Muscle of leg (tissue), 11 donors: ENCODE results near the gene TBC1D2. TPM values are rescaled to one million over a fixed set of nuclear protein-coding genes. Genes with fewer than 3 reads are reported as not detected.

Experiments used
- DNase-seq: peaks from one replicate; pipeline ENCODE4 v3.0.0; 2013
- H3K27ac ChIP-seq: one replicate; pipeline ENCODE4 v1.5.1; 2013; ENCODE audit warnings: mild to moderate bottlenecking, low read length, control low read depth
- H3K27me3 ChIP-seq: one replicate; pipeline ENCODE4 v1.6.1; 2013; ENCODE audit warnings: low read length; ENCODE audit not compliant: control insufficient read depth, insufficient read depth
- H3K36me3 ChIP-seq: one replicate; pipeline ENCODE4 v1.6.1; 2013; ENCODE audit warnings: low read length; ENCODE audit not compliant: control insufficient read depth, insufficient read depth
- H3K4me1 ChIP-seq: one replicate; pipeline ENCODE4 v1.6.1; 2013; ENCODE audit warnings: low read length; ENCODE audit not compliant: control insufficient read depth, insufficient read depth
- H3K4me3 ChIP-seq: one replicate; pipeline ENCODE4 v1.5.1; 2013; ENCODE audit warnings: low read length, control low read depth
- H3K9me3 ChIP-seq: replicated peaks from 2 replicates; pipeline ENCODE4 v1.6.1; 2013; ENCODE audit warnings: low read depth, low read length; ENCODE audit not compliant: control insufficient read depth
- WGBS: methylation state at CpG from one replicate; pipeline ENCODE4 v1.1.5; 2013; ENCODE audit warnings: missing lambda C conversion rate; ENCODE audit not compliant: insufficient coverage; 5-methylcytosine and 5-hydroxymethylcytosine counted together
- polyA plus RNA-seq, 8 donors: library from polyadenylated mRNA; unstranded; fragments of 120-200 nt; gene quantifications; one replicate each; pipeline versions ENCODE4 v1.2.1 to v1.2.3, GENCODE V29; 2013; ENCODE audit warnings: inconsistent platforms in 1 of 8, low replicate concordance in 1 of 8; ENCODE audit not compliant: insufficient read length in 8 of 8, insufficient read depth in 1 of 8
- total RNA-seq: library from RNA; stranded (reverse); fragments of 120-200 nt; gene quantifications from one replicate; pipeline ENCODE4 v1.2.4, GENCODE V29; 2013

Gene TBC1D2
- total and polyA plus RNA-seq, 9 donors, result 1.0 to 5.0 (median 2.0) TPM

DNA sequence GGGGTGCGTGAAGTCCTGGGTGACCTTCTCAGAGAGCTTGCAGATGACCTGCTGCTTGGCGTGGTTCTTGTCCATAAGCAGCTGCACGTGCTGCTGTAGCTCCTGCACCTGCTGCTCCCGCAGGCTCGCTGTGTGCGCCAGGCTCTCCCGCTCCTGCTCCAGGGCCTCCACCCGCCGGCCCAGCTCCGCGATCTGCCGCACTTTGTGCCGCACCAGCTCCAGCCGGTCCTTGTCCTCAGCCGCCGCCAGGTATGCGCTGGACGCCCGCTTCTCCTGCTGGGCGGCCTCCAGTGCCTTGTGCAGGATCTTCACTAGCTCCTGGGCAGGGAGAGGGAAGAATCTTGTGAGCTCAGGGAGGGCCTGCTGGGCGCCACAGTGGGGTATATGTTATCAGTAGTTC is 34.5 kb downstream of the TBC1D2 start:
- DNase-seq, result no peak
- H3K27me3 ChIP-seq, result no peaks in the 10 kb centered on the region
- H3K36me3 ChIP-seq, result no peaks in the 10 kb centered on the region
- no peak overlapping the region for H3K4me3 ChIP-seq
- WGBS, result 89% methylated on average over 19 of the region's 21 CpGs
- no peaks in the 10 kb centered on the region for H3K9me3 ChIP-seq
- no peaks in the 10 kb centered on the region for H3K4me1 ChIP-seq
- H3K27ac ChIP-seq, result no peak overlapping the region

DNA sequence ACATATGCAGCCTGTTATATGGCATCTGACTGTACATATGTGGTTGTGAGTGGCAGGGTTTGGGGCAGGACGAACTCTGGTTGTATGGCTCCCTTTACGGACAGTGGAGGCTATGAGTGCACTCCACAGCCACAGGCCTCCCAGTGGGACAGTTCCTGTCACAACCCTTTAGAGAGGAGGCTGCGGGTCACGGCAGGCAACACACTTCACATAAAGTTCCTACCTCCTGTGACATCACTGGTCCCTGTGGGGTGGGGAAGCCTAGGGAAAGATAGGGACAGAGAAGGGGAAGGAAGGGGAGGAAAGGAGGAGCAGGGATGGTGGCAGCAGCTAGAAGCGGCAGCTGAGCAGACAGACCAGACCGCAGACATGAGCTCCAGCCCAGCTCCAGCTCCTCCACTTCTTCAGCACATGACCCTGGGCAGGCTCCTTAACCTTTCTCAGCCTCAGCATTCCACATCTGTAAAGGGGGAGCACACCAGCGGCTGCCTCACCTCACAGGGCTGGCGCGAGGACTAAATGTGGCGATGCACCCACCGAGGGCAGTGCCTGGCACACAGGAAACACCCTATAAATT is 35.6 kb downstream of the TBC1D2 start:
- H3K36me3 ChIP-seq, result no peaks in the 10 kb centered on the region
- H3K27ac ChIP-seq, result no peak overlapping the region
- no peak for DNase-seq
- WGBS, result 86% methylated on average over 6 of the region's 11 CpGs
- no peaks in the 10 kb centered on the region for H3K9me3 ChIP-seq
- H3K27me3 ChIP-seq, result no peaks in the 10 kb centered on the region
- no peaks in the 10 kb centered on the region for H3K4me1 ChIP-seq
- H3K4me3 ChIP-seq, result no peak overlapping the region

DNA sequence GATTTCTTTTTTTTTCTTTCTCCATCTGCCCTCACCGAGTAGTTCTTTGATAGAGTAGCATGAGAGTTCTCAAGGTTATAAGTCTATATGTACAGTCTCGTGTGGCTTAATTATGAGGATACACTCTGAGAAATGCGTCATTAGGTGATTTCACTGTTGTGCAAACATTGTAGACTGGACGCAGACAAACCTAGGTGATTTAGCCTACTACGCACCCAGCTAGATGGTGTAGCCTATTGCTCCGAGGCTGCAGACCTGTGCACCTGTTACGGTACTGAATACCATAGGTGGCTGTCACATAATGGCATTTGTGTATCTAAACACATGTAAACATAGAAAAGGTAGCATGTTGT is 36.1 kb downstream of the TBC1D2 start:
- Histone ChIP-seq H3K27me3 (no peaks in the 10 kb centered on the region), H3K9me3 (no peaks in the 10 kb centered on the region), H3K36me3 (no peaks in the 10 kb centered on the region), H3K4me1 (no peaks in the 10 kb centered on the region), H3K4me3 (no peak overlapping the region), H3K27ac (no peak overlapping the region)
- 92% methylated on average over 5 of the region's 7 CpGs for WGBS
- DNase-seq, result no peak

DNA sequence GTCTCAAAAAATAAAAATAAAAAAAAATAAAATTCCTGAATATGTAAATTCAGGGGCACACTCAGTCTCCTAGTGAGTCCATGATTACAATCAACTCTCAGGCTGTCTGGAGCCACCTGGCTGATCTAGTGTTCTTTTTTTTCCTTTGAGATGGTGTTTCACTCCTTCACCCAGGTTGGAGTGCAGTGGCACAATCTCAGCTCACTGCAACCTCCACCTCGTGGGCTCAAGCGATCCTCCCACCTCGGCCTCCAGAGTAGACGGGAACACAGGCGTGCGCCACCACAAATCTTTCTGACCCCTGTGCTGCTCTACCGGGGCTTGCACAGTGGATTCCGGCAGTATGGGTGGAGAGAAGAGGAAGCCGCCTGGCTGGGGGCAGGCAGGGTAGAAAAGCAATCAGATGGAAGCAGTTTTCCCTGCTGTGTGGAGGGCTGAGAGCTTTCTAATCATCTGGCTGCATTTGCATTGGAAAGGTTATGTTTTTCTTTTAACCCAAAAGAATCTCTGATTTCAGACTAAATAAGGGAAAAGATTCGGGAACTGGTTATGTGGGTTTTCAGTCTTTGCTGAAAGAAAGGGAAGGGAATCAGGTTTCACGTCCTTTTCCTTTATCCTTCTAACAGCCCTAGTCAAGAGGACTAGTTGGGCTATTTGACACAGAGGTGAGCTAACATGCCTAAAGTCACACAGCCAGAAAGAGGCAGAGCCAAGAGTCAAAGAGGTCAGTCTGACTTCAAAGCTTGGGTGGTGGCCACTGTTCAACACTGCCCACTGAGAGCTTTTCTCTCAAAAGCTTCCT is 36.7 kb downstream of the TBC1D2 start:
- no peaks in the 10 kb centered on the region for H3K27me3 ChIP-seq
- DNase-seq, result no peak
- 57% methylated on average over 3 of the region's 11 CpGs for WGBS
- no peak overlapping the region for H3K27ac ChIP-seq
- no peak overlapping the region for H3K4me3 ChIP-seq
- no peaks in the 10 kb centered on the region for H3K9me3 ChIP-seq
- H3K4me1 ChIP-seq, result no peaks in the 10 kb centered on the region
- no peaks in the 10 kb centered on the region for H3K36me3 ChIP-seq

DNA sequence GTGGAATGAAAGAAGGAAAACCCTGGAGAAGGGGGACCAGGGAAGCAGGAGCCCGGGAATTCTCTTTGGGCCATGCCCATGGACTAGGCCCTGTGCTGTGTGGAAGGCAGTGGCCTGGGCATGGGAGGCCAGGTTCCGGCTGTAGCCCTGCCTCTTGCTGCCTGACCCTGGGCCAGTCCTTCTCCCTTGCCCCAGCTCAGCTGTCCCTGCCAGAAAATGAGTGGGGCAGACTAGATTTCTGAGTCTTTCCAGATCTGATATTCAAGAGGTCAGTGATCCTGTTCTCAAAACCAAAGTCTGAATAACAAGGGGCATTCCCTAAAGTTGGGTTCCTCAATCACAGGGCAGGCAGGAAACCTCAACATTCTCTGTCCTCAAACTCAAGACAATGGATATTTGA is 38.2 kb downstream of the TBC1D2 start:
- Histone ChIP-seq H3K27me3 (no peaks in the 10 kb centered on the region), H3K27ac (no peak overlapping the region), H3K9me3 (no peaks in the 10 kb centered on the region), H3K4me1 (no peaks in the 10 kb centered on the region), H3K4me3 (no peak overlapping the region), H3K36me3 (no peaks in the 10 kb centered on the region)
- no peak for DNase-seq
- 94% methylated on average over 2 of the region's 2 CpGs for WGBS

DNA sequence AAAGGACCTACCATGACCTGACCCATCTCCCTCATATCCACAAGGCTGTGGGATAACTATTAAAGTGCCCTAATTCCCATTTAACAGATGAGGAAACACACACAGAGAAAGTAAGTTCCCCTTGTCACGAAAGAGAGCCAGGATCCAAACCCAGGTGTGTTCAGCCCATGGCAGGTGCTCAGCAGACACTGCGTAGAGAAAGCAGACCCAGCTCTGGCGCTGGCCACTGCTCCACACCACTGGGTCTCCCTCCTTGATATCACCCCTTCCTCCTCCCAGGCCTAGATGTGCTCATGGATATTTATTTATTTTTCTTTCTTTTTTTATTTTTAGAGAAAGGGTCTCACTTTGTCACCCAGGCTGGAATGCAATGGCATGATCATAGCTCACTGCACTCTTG is 39.1 kb downstream of the TBC1D2 start:
- 100% methylated on average over 1 of the region's 3 CpGs for WGBS
- Histone ChIP-seq H3K36me3 (no peaks in the 10 kb centered on the region), H3K27me3 (no peaks in the 10 kb centered on the region), H3K4me1 (no peaks in the 10 kb centered on the region), H3K27ac (no peak overlapping the region), H3K4me3 (no peak overlapping the region), H3K9me3 (no peaks in the 10 kb centered on the region)
- DNase-seq, result no peak

DNA sequence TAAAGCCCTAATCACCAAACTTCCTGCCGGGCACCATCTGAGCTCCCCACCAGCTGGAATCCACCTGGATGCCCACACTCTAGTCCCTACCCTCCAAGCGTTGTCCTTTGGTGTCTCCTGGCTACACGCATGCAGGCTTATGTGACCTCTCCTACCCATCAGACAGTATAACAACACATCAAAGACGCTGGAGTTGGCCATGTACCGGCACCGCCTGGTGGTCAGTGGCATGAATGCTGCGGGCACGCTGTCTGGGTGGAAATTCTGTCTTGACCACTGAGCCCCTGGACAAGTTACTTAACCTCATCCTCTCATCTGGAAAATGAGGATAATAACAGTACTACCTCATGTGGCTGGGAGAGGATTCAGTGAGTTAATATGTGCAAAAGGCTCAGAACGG is 39.6 kb downstream of the TBC1D2 start:
- no peak for DNase-seq
- H3K36me3 ChIP-seq, result no peaks in the 10 kb centered on the region
- H3K4me1 ChIP-seq, result no peaks in the 10 kb centered on the region
- no peaks in the 10 kb centered on the region for H3K9me3 ChIP-seq
- no peaks in the 10 kb centered on the region for H3K27me3 ChIP-seq
- WGBS, result 78% methylated on average over 4 of the region's 9 CpGs
- H3K27ac ChIP-seq, result no peak overlapping the region
- no peak overlapping the region for H3K4me3 ChIP-seq

DNA sequence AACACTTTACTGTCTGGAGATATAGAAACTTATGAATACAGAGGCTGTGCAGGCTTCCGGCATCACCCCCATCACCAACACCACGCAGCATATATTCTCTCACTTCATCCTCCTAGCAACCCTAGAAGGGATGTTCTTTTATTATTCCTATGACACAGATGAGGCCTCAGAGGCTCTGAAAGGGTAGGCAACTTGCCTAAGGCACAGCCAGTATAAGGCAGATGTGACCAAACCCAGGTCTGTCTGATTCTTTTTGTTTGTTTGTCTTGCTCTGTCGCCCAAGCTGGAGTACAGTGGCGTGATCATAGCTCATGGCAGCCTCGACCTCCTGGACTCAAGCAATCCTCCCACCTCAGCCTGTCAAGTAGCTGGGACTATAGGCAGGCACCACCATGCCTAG is 40.2 kb downstream of the TBC1D2 start:
- H3K4me3 ChIP-seq, result no peak overlapping the region
- no peak overlapping the region for H3K27ac ChIP-seq
- no peaks in the 10 kb centered on the region for H3K9me3 ChIP-seq
- no peak for DNase-seq
- H3K36me3 ChIP-seq, result no peaks in the 10 kb centered on the region
- 86% methylated on average over 3 of the region's 5 CpGs for WGBS
- no peaks in the 10 kb centered on the region for H3K4me1 ChIP-seq
- H3K27me3 ChIP-seq, result no peaks in the 10 kb centered on the region

DNA sequence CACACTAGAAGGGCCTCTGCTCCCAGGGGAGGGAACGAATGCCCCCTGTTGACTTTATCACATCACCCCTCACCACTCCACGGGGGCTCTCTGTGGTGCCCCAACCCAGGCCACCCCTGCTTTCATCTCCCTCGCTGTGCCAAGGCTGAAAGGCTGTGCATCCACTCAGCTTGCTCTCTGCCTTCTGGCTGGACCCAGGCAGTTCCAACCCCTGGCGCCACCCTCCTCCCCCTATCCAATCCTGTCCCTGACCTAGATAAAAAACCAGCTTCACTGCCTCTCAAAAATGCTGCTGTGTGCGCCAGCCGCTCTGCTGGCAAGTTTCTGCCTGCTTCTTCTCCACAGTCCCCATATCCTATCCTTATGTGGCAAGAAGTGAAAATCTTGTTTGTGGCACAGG is 40.6 kb downstream of the TBC1D2 start:
- no peaks in the 10 kb centered on the region for H3K9me3 ChIP-seq
- H3K4me3 ChIP-seq, result no peak overlapping the region
- no peak for DNase-seq
- H3K4me1 ChIP-seq, result no peaks in the 10 kb centered on the region
- no peaks in the 10 kb centered on the region for H3K27me3 ChIP-seq
- no peak overlapping the region for H3K27ac ChIP-seq
- no peaks in the 10 kb centered on the region for H3K36me3 ChIP-seq
- WGBS, result 68% methylated on average over 6 of the region's 6 CpGs

DNA sequence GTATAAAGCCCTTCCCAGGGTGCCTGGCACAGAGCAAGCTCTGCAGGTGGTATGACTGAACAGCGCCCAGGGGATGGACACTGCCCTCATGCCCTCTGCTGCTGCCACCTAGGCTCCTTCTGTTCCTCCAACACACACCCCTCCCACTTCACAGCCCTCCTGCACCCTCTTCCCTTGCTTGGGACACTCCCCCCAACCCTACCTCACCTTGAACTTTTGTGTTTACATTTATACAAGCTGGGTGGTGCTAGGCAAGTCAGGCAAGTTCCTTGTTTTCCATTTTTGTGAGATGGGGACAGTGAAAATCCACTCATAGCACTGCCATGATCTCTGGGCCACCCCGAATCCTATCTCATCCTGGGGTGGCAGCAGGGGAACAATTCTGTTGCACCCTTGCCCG is 44.2 kb downstream of the TBC1D2 start:
- DNase-seq, result no peak
- Histone ChIP-seq H3K9me3 (no peaks in the 10 kb centered on the region), H3K4me3 (no peak overlapping the region), H3K4me1 (no peaks in the 10 kb centered on the region), H3K27me3 (no peaks in the 10 kb centered on the region), H3K27ac (no peak overlapping the region), H3K36me3 (no peaks in the 10 kb centered on the region)
- 100% methylated on average over 3 of the region's 3 CpGs for WGBS
